WTC11 (cell line): ENCODE results near the gene STPG2.
A peak's percentile ranks its signal among the peaks of the same experiment; 100 is the strongest.

Experiments
- RELA ChIP-seq: sonication (generic); formaldehyde crosslinking; IDR thresholded peaks from 2 replicates; pipeline ENCODE4 v1.8.1; 2022; ENCODE audit warnings: missing genetic modification reagents, mild to moderate bottlenecking, borderline replicate concordance
- TF ChIP-seq, protein P1 (sequence below): fragments of 200-600 bp; IDR thresholded peaks from 2 replicates; pipeline ENCODE4 v1.8.0; 2022; ENCODE audit warnings: antibody characterized with exemption
- TF ChIP-seq, protein P2 (sequence below): sonication (generic); formaldehyde crosslinking; IDR thresholded peaks from 2 replicates; pipeline ENCODE4 v1.8.0; 2023; ENCODE audit warnings: missing genetic modification reagents, mild to moderate bottlenecking, borderline replicate concordance

DNA sequence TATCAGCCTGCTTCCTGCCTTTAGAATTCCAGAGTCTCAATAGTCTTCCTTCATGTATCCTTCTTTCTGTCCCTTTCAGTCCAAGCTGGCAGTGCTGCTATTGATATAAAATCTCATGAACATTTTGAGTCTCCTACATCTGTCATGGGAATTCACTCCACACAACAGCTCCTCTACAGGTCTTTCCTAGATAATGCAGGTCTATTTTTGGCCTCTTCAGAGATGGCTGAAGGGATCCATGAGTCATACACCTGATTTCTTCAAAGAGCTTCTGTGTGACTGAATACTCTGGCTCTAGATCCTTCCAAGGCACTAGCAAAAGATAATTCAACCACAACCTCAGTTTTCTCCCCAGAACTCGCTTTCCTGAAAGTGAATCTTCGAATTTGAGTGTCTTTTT is 115.4 kb downstream of the STPG2 start:
- no peak for TF ChIP-seq RELA (CRISPR knock-in tag)
- TF ChIP-seq, protein P1, sequence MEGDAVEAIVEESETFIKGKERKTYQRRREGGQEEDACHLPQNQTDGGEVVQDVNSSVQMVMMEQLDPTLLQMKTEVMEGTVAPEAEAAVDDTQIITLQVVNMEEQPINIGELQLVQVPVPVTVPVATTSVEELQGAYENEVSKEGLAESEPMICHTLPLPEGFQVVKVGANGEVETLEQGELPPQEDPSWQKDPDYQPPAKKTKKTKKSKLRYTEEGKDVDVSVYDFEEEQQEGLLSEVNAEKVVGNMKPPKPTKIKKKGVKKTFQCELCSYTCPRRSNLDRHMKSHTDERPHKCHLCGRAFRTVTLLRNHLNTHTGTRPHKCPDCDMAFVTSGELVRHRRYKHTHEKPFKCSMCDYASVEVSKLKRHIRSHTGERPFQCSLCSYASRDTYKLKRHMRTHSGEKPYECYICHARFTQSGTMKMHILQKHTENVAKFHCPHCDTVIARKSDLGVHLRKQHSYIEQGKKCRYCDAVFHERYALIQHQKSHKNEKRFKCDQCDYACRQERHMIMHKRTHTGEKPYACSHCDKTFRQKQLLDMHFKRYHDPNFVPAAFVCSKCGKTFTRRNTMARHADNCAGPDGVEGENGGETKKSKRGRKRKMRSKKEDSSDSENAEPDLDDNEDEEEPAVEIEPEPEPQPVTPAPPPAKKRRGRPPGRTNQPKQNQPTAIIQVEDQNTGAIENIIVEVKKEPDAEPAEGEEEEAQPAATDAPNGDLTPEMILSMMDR: peak; percentile 33; the same call in 1 of the 2 replicates
- TF ChIP-seq, protein P2, sequence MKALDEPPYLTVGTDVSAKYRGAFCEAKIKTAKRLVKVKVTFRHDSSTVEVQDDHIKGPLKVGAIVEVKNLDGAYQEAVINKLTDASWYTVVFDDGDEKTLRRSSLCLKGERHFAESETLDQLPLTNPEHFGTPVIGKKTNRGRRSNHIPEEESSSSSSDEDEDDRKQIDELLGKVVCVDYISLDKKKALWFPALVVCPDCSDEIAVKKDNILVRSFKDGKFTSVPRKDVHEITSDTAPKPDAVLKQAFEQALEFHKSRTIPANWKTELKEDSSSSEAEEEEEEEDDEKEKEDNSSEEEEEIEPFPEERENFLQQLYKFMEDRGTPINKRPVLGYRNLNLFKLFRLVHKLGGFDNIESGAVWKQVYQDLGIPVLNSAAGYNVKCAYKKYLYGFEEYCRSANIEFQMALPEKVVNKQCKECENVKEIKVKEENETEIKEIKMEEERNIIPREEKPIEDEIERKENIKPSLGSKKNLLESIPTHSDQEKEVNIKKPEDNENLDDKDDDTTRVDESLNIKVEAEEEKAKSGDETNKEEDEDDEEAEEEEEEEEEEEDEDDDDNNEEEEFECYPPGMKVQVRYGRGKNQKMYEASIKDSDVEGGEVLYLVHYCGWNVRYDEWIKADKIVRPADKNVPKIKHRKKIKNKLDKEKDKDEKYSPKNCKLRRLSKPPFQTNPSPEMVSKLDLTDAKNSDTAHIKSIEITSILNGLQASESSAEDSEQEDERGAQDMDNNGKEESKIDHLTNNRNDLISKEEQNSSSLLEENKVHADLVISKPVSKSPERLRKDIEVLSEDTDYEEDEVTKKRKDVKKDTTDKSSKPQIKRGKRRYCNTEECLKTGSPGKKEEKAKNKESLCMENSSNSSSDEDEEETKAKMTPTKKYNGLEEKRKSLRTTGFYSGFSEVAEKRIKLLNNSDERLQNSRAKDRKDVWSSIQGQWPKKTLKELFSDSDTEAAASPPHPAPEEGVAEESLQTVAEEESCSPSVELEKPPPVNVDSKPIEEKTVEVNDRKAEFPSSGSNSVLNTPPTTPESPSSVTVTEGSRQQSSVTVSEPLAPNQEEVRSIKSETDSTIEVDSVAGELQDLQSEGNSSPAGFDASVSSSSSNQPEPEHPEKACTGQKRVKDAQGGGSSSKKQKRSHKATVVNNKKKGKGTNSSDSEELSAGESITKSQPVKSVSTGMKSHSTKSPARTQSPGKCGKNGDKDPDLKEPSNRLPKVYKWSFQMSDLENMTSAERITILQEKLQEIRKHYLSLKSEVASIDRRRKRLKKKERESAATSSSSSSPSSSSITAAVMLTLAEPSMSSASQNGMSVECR (CRISPR knock-in tag): no peak
